GM03348 (cell line): ENCODE measurements around the gene FAM174B.

Experiments
- DNase-seq: peaks from one replicate; pipeline ENCODE4 v3.0.0; 2012; ENCODE audit warnings: low spot score

The FAM174B gene

DNA sequence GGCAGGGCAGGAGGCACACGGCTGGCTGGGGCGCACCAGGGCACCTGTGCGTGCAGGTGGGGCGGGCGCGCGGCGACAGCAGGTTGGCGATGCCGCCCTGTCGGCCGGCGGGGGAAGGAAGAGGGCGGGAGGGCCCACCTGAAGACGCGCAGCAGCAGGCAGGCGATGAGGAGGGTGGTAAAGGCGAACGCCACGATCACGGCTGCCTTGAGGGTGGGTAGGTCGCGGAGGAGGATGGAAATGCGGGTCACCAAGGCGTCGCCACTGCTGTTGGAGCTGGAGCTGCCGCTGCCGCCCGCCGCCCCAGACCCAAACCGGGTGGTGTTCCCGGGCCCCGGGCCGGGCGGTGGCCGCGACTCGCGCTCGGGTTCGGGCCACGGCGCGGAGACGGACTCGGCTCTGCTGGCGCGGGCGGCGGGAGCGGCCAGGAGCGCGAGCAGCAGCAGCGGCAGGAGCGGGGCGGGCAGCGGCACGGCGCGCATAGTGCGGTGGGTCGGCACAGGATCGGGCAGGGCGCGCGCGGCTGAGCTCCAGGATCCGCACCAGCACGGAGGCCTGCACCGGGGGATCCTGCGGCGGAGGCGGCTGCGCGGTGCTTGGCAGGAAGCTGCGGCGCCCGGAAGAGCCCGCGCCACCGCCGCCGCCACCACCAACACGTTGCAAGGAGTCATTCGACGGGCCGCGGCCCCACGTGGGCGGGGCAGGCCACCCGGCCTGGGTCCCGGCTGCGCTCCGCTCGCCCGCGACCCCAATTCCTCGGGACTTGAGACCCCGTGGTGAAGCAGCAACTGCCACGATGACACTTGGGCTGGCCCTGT is at the start of gene FAM174B:
Gene FAM174B, minus strand, starts transcription at position 598 of the 818 bp plus-strand sequence.
- DNase-seq = peak; percentile 60

DNA sequence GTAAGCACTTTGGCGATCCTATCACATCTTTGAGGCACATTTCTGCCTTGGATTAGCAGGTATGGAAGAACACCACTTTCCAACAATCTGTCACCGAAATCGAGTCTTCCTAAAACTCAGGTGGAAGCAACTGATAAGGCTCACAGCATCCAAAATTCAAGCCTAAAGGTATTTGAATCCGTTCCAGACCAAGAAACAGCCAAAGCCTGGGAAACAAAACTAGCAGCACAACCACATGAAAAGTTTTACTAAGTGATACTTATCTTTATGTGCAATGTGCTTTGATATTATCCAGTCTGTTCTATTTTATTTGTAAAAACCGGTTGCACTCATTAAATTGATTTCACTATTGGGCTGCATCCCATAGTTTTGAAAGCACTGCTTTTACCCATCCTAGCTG is 40.5 kb upstream of the FAM174B start:
- DNase-seq = no peak

DNA sequence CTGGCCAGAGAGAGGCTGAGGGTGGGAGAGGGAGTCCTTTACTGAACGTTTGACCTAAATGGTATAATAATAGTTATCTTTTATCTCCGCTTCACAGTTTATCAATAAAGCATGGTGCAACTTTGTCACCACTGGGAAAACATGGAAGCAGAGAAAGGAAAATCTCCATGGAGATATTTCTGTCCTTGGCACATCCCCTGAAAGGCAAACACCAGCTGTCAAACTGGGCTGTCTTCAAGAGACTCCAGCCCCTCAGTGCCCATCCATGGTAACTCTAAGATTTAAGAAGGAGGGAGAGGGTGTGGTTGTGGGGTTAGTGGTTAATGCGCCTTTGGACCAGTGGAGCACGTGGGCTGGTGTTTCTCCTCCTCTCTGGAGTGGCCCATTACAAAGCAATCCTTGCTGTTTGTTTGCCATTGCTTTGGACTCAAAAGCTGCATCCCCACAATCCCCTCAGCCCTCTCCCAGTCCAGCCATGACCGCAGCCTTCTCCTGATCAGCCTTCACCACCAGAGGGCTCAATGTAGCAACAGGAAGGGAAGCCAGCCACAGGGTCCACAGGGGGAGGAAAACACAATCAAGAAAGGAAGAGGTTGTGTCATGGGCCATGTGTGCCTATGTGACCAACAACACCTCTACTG is 38.2 kb upstream of the FAM174B start:
- DNase-seq = no peak

DNA sequence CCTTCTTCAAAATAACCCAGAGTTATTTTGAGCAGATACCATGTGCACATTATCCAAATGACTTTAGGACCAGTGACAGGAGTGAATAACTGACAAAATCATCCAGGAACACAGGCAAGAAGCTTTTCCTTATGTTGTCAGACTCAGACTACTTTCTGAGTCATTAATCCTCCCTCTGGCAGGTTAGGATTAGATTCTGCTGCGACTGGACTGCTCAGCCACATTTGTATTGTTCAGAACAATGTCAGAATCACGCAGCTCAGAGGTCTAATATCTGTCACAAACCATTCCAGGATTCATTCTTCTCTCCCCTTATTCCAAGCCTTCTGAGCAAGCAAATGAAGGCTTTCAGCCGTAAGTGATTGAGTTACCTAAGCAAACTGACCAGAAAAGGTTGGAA is 34.8 kb upstream of the FAM174B start:
- DNase-seq = no peak

DNA sequence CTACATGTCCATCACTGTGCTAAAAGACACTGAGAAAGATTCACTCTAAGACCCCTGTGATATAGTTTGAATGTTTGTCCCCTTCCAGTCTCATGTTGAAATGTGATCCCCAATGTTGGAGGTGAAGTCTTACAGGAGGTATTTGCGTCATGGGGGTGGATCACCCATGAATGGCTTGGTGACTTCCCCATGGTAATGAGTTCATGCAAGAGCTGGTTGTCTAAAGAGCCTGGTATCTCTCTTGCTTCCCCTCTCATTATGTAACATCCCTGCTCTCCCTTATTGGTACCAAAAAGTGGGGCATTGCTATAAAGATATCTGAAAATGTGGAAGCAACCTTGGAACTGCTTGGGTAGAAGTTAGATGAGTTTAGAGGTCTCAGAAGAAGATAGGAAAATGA is 32.2 kb upstream of the FAM174B start:
- no peak for DNase-seq

DNA sequence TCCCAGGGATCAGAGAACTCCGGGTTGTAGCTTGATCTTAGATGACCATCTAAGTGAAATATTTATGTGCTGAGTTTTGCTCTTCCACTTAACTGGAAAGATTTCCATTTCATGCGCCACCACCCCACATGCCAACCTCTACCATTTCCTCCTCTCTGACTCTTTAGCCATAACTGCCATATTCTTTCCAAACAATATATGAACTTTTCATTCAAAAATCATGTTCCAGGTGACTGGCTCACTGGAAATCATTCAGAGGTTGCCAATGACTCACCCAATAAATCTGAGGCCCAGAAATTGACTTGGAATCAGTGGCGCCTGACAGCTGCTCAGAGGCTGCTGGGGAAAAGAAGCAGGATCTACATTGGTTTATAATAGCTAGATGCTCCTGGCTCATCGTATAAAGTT is 31.6 kb upstream of the FAM174B start:
- no peak for DNase-seq

DNA sequence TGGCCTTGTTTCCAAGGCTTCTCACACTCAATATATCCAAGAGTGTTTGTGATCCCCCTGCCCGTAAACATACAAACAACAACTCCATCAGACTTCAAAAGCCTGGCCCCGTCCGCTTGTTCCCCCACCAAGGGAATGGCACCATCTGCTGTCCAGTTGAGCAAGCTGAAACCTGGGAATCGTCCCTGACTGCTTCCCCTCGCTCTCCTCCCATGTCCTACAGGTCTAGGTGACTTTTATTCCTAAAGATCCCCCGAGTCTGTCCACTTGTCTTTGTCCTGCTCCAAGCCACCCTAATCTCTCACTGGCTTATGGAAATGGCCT is 27.9 kb upstream of the FAM174B start:
- DNase-seq = no peak

DNA sequence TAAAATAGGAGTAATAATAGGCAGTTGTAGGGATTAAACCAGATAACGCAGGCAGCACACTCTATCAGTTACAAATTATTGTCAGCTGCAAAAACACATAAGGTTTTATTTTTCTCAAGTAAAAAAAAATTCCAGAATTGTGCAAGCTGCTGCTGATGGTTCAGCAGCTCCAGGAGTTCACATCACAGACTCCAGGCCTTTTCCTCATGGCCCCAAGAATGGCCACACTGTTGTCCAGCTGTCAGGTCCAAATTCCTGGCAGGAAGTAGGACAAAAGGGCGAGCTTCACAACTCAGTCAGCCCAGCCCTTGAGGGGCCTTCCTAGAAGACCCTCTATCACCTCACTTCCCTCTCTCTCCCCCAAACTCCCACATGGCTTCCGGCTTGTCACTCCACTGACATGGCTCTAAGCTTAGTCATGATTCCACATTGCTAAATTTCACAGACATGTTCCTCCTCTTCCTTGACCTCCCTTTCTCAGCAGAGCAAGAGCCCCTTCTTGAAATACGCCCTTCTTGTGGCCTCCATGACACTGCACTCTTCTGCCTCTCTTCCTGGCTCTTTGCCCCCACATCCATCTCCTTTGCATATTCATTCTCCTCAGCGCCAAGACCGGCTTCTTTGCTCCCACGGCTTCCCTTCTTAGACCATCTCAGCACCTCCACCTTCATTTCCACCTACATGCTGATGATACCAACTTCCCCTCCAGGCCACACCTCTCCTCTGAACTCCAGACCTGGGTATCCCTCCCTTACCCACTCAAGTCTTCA is 27.4 kb upstream of the FAM174B start:
- DNase-seq = peak; percentile 55

DNA sequence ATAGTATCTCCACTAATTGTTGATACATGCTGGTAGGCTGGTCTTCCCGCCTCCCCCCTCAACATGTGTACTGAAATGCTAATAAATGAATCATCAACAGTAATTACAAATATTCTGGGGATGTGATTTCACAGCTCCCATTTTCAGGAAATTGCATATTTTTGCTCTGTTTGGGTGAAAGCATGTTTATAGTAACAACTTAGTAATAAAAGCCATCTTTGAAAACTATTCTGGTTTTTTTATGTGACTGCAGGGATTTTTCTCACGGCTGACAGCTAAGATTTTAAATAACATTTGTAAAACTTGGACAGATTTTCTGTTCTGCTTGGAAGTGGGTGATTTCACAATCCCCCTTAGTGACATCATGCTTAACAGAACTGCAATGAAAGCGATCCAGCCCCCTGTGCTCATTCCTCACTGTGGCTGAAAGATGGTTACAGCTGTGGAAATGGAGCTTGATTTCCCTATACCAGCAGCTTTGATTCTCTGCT is 25.6 kb upstream of the FAM174B start:
- peak; percentile 64 for DNase-seq

DNA sequence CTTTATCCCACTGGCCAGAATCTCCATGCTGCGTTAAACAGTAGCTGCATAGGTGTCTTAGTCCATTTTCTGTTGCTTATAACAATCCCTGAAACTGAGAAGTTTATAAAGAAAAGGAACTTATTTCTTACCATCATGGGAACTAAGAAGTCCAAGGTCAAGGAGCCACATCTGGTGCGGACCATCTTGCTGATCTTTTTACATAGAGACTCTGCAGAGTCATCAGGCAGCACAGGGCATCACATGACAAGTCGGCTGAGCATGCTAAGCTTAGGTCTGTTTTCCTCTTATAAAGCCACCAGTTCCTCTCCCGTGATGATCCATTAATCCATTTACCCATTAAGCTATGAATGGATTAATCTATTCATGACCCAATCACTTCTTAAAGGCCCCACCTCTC is 22.4 kb upstream of the FAM174B start:
- DNase-seq = no peak

DNA sequence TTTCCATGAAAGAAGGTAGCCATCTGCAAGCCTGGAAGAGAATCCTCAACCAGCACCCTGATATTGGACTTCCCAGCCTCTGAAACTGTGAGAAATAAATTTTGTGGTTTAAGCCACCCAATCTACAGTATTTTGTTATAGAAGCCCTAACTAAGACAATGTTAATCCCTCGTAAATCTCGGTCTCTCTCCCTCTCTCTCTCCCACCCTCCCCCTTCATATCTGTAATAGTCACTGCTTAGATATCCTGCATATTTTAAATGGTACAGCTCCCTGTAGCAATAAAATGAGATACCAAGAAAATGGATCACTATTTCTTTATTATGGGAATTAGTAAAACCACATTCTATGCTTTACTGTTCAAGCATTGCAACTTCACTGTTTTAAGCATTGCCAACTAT is 21.0 kb upstream of the FAM174B start:
- DNase-seq = no peak

DNA sequence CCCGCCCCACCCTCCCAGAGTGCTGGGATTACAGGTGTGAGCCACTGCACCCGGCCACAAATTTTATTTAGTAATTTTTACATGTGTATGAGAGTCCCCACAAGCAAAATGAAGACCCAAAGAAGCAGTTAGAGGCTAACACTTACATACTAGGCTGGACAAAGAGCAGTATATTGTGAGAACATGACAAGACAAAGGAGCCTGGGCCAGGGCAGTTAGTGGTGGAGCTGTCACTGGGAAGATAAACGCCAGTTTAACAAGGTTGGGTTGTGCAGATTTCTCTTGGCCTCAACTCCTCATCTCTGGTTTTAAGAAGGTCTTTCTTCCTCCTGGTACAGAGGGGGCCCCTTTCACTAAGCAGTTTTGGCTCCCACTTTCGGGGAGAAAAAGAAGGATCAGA is 19.9 kb upstream of the FAM174B start:
- no peak for DNase-seq

DNA sequence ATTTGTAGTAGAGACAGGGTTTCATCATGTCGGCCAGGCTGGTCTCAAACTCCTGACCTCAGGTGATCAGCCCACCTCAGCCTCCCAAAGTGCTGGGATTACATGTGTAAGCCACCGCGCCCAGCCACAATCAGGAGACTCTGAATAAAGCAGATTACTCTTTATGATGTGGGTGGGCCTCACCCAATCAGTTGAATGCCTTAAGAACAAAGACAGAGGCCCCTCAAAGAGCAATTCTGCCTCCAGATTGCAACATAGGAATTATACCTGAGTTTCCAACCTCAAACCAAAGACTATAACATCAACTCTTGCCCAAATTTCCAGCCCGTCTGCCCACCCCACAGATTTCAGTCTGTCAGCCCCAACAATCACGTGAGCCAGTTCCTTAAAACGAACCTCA is 18.8 kb upstream of the FAM174B start:
- no peak for DNase-seq

DNA sequence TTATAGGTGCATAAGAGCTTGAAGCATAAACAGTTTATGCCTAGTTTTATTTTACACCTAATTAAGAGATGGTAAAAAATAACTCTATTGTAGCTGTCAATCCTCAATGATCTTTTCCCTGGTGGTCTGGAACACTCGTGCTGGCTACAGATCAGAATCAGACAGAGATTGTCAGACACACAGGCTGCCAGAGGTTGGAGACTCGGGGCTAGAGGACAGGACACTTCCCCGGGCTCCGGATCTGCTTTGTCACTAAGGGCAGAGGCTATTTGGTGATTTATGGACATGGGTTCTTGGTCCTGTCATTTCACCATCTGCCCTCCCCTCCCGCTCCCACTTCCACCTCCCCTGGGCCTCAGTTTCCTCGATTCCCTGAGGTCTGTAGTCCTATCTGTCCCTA is 16.5 kb upstream of the FAM174B start:
- no peak for DNase-seq

DNA sequence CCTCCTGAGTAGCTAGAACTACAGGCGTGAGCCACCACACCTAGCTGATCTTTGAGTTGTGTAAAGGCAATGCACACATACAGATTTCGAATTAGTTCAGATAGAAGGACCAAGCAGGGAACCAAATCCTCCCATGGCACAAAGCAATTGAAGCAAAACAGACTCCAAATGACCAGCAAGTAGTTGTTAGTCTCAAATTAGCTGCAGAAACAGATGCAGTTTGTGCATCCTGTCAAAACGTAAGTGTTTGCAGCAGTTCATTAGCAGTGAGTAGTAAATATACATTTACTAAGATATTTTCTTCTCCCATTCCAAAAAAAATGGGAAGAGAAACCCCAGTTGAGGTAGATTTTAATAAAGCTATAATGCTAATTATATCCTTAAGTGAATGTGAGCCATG is 15.8 kb upstream of the FAM174B start:
- no peak for DNase-seq

DNA sequence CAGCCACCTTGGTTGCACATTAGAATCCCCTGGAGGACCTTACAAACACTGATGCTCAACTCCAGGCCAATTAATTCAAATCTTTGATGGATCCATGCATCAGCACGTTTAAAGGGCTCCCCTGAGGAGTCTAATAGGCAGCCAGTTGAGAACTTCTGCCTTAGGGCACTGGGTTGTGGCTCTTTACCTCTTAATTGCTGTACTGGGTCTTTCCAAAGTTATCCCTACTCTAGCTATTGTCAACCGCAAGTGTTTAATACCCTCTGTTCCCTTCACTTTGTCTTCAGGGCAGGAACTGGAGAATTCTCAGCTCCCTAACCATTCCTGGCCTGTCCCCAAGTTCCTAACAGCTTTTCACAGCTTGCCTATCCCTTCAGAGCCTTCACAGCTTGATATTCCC is 15.0 kb upstream of the FAM174B start:
- no peak for DNase-seq

DNA sequence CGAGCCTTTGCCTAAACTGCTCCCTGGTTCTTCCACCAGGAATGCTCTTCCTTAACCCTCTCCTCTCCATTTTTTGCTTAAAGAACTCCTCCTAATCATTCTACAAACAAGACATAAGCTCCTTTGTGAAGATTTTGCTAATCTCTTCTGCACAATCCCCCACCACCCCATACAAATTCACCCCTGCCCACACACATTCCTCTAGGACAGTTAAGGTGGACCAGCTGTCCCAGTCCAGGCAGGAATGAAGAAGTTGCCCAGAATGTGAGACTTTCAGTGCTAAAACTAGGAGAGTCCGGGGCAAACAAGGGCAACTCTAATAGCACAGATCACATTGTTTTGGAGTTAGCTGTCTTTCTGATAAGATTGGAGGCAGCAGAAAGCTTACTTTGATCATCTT is 13.9 kb upstream of the FAM174B start:
- DNase-seq = no peak

DNA sequence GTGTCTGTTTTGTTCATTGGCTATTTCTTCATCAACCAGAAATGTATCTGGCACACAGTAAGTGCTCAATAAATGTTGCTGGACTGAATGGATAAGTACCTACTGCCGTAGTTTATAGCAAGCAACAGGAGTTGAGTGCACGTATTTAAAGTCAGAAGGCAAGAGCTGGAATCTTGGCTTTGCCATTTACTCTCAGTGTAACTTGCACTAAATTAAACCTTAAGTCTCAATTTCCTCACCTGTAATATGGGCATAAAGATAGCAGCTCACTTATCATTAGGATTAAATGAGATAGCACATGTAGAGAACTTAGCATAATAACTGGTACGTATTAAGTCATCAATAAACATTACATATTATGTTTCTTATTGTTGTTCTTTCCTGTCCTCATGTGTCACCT is 13.0 kb upstream of the FAM174B start:
- no peak for DNase-seq

DNA sequence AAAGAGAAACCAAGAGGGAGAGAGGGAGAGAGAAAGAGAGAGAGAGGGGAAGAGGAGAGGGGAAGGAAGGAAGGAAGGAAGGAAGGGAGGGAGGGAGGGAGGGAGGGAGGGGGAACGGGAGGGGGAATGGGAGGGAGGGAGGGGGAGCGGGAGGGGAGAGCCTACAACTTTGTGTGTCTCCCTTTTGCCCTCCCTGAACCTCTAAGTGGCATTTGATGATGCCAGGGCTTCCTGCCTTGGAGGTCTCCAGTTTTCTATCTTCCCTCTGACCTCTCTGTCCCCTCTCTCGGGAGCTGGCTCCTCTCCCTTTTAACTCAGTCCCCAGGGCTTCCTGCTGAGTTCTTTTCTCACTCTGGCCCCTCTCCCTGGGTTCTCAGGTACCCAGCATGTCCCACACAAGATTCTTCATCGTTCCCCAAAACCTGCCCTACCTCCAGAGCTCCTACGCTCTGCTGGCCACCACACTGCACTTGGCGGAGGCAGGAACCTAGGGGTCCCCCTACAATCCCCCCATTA is 12.5 kb upstream of the FAM174B start:
- DNase-seq = no peak

DNA sequence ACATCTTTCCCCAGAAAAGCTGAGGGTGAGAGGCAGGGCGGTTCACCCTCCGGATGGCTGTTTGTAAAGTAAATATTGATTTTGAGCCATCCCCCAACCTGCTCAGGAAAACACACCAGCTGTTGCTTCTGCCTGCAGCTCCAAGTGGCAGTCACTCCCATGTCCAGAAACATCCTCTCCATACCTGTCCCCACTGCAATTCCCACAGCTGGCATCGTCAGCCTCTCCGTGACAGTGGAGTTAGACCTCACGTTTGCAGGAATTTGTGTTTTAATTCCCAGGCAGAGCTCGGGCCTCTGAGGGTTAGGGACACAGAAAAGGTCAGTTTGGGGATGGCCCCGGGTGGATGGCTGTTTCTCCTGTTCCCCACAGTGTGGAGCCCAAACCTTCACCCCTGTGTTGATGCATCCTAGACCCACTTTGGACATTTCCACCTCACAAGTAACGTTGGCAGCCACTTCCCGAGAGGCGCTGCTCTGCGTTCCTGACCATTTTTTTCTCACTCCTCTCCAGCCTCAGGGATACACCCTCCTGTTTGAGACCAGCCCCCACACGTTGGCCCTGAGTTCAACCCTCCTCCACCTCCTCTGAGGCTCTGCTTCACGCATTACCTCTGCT is 11.8 kb upstream of the FAM174B start:
- DNase-seq = no peak

DNA sequence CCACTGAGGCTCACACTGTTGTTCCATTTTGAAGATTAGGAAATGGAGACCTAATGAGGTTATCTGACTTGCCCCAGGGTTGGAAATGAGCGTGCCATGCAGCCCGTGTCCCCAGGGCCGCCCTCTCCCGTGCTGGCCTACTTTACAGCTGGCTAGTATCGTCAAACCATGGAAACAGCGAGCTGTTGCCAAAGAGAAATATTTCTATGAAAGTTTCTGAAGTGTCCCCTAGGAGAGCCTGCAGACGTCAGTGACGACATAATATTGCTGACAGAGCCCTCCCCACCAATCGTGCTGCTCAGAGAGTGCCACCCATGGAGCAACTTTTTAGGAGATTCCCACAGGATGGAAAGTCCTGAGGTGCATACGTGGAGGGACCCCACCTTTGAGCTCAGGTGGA is 11.2 kb upstream of the FAM174B start:
- DNase-seq = no peak

DNA sequence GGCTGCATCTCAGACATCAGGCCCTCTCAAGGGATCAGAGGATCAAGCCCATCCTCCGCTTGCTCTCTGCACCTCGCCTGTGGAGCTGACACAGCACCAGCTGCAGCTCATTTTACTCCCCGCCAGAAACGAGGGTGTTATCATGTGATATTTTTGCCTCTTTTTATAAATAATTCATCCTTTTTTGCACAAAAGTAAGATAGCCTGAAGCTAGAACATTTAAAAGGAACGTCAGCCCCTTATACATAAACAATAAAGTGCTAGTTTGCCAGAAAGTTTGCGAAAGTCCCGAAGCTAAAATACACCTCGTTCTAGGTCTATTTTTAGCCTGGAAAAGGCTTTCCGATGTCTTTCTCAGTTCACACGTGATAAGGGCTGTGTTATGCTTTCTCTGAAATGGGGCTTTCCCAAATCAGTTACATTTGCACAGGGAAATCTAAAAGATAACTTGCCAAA is 9.6 kb upstream of the FAM174B start:
- DNase-seq = no peak
